ELF-1 (cell line): ENCODE data around the gene TEX9.

Source experiments
- DNase-seq: peaks from one replicate; pipeline ENCODE4 v3.0.0-alpha.2; 2016; ENCODE audit warnings: low read depth, low spot score

The TEX9 gene

GRCh38 chr15:56445746-56446145, 80.5 kb downstream of the TEX9 start:
- no peak for DNase-seq

GRCh38 chr15:56454836-56455235, 89.6 kb downstream of the TEX9 start:
- no peak for DNase-seq

DNA sequence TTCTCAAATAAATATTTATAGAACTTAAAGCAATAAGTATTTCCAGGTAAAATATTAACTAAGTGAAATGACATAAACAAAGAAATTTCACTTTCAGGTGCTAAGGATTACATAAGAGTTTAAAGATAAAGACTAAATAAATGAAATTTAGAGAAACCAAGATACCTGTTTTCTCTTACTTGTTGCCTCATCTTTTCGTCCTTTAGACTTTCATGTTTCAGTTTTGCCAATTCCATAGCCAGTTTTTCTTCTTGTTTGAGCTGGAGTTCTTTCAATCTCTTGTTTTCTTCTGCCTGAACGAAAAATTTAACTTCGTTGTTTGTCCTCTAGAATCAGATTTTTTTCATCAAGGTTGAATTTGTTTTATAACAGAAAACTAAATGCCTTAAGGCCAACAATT, 91.0 kb downstream of the TEX9 start:
- no peak for DNase-seq

- no peak for DNase-seq
These were observed 93.9 kb downstream of the TEX9 start for GRCh38 chr15:56459096-56459495.

DNA sequence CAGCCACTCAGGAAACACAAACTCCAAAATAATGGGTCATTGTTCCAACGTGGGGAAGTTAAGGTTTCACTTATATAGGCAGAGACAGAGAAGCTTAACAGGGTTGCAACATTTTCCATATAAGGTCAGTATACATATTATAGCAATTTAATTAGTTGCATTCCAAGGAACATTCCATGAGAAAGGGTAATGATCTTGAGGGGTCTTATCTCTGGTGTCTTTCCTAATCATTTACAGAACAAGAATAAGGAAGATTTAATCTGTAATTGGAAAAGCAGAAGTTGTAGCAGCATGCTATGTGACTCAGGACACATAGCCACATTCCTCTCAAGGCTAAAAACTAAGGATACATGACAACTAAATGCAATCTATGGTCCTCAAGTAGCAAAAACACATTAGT, 94.8 kb downstream of the TEX9 start:
- no peak for DNase-seq

GRCh38 chr15:56460947-56461346, 95.7 kb downstream of the TEX9 start:
- no peak for DNase-seq

- DNase-seq, result peak; percentile 98
These were observed 99.8 kb downstream of the TEX9 start, which contains the start of gene MNS1 for GRCh38 chr15:56464893-56465520. TSS of gene MNS1 (minus strand) at chr15:56465137. CDS start at chr15:56464972, 165 bp downstream.

GRCh38 chr15:56467616-56468015, 102.4 kb downstream of the TEX9 start:
- DNase-seq, result no peak

- DNase-seq, result no peak
These were observed 103.2 kb downstream of the TEX9 start for GRCh38 chr15:56468401-56468800.

DNA sequence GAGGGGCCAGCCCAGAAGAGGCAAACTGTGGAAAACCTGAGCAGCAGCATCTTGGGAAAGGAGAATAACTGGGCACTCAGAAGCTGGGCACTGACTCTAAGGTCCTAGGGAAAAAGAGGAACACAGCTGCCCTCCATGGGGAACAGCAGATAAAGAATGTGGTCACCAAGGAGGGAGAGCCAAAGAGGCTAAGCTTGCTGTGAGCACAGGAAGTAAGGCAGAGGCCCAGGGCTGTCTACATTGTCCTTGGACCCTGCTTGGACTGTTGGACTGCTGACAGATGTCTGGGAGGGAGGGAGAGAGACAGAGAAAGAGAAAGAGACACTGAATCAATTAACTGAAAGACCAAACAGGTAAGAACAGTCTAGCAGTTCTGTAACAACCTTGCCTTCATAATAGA, 104.3 kb downstream of the TEX9 start:
- no peak for DNase-seq

DNA sequence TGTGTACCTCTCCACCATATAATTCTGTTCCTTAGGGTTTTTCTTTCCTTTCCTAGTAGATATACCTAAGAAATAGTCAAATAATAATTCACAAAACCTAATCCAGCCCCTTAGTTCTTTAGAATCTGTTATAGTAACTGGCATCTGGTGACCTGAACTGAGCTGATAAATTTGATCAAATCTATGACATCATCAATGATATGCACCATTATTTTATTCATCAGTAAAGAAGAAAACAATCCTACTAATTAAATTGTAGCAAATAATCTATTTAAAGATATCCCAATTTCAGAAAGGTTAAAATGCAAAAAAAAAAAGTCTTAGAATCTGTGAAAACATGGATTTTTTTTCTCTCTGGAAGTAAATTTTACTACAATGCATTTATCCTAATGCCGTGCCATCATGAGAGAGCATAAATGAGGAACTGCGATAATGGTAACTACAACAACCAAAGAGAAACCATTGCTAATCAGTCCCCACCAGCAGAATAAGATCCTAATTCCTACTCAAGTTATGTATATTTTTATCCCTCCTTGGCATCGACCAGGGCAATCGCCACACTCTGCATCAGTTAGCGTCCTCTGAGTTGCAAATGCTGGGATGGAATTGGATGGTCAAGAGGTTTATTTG, 106.3 kb downstream of the TEX9 start:
- DNase-seq, result no peak

DNA sequence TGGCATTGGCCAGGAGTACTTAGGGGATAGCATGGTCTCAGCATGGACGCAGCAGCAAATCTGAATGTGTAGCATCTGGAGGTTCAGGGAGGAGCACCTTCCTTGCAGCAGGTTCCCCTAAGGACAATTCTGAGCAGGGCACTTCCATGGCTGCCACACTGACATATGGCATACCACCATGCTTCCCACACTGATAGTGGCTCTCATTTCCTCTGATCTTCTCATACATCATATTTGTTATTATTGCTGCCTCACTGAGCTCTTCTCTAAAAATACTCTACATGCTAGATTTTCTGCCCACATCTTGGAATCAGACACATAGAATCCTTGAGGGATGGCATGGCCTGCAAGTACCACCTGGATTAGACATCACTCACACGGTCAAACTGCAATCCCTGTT, 107.1 kb downstream of the TEX9 start:
- DNase-seq, result no peak

GRCh38 chr15:56473017-56473416, 107.8 kb downstream of the TEX9 start:
- no peak for DNase-seq

DNA sequence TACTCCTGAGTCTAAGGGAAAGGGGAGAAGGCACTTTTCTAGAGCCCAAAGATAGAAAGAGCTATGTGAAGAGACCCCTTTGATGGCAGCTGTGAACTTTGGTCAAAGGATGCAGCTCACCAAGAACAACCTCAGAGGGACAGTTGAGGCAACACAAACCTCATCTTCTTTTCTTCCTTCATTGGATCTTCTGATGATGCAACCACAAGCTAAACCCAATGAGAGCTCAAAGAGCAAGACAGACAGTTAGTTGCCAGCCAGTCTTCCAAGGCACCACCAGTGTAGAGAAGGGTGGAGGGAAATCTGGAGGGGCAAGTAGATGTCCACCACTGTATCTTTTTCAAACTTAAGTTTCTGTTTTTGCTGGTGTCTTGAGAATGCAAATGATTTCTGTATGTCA, 110.1 kb downstream of the TEX9 start:
- no peak for DNase-seq
